ENCODE results near the gene TTC21A.

TTC21A gene

DNA sequence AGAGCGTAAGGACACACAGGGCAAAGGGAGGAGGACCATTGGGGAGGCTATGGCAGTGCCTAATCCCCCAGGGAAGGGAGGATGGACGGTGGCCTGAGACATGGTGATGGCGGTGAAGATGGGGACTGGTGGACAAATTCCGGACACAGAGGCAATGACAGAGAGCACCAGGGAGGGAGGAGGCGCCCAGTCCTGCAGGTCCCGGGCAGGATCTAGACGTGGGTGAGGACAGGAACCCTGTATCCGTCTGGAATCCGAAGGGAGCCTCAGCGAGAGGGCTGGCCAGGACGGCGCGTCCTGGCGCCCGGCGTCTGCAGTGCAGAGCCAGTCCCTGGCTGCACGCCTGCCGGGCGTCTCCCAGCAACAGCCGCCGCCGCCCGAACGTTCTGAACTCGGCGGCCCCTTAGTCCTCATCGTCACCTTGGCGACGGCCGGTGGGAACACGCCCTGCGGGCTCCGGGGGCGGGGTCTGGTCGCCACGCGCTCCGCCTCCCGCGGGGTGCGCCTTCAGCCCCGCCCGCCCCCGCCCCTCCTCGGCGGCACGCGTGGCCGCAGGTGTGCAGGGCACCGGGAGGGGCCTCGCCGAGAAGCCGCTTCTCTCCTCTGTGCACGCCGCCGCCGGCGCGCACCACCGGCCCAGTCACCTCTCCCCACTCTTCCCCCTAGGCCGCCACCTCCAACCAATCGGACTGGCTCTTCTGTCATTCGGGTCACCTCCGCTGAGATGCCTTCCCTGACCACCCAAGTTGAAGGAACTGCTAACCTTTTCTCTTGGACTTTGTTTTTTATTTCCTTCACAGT, 73.3 kb downstream of the TTC21A start:
- no peak overlapping the region for H3K4ac ChIP-seq (ENCODE audit: low read length)
- H3K4me3 ChIP-seq (ENCODE audit: low read length in 2 of 2): peak overlapping the region; percentile 33 to 78
- peak overlapping the region; percentile 94 for H2BK15ac ChIP-seq (ENCODE audit: low read length)
- H3K4me1 ChIP-seq (ENCODE audit: control insufficient read depth in 2 of 2, insufficient read depth in 1 of 2, low read depth in 1 of 2, low read length in 2 of 2): peaks cover 12 to 16% of the 10 kb centered on the region in 2 donors
- peak; percentile 86 for DNase-seq (ENCODE audit: low spot score)
- no peak overlapping the region for H2BK120ac ChIP-seq (ENCODE audit: low read depth, low read length)
- H3K18ac ChIP-seq (ENCODE audit: low read length): peak overlapping the region; percentile 87
- H4K8ac ChIP-seq (ENCODE audit: low read depth, low read length): no peak overlapping the region
- peak overlapping the region; percentile 71 for H3K4me2 ChIP-seq (ENCODE audit: insufficient read depth, low read length, poor library complexity, severe bottlenecking)
- H3K79me1 ChIP-seq (ENCODE audit: low read depth, low read length): no peaks in the 10 kb centered on the region
- H3K14ac ChIP-seq (ENCODE audit: low read length): no peak overlapping the region
- peak overlapping the region; percentile 83 for H2AFZ ChIP-seq (ENCODE audit: low read length)
- no peak overlapping the region for H3K27ac ChIP-seq (replicated peaks; ENCODE audit: low read length)
- peak overlapping the region; percentile 90 for H3K9ac ChIP-seq (ENCODE audit: low read depth, low read length, poor library complexity)
- H2AK5ac ChIP-seq (ENCODE audit: low read depth, low read length): peak overlapping the region; percentile 54
- peak overlapping the region; percentile 15 for H2BK5ac ChIP-seq (ENCODE audit: low read length)
- peaks cover 0 to 12% (median 0%) of the 10 kb centered on the region in 3 experiments for H3K27me3 ChIP-seq (ENCODE audit: control insufficient read depth in 3 of 3, insufficient read depth in 3 of 3, low read depth in 1 of 3, low read length in 3 of 3)
- peak overlapping the region; percentile 25 for H3K23ac ChIP-seq (ENCODE audit: low read depth, low read length, poor library complexity)
- no peaks in the 10 kb centered on the region for H3K36me3 ChIP-seq (replicated peaks in 1 of 2; ENCODE audit: control insufficient read depth in 2 of 2, insufficient read depth in 2 of 2, low read length in 2 of 2)
- no CpG with 5 or more reads among the region's 64 CpGs for WGBS, 2 donors (ENCODE audit: extremely low coverage in 2 of 2, insufficient read length in 2 of 2, insufficient replicate concordance in 1 of 2)
- H2BK12ac ChIP-seq (ENCODE audit: low read length): peak overlapping the region; percentile 47
- H4K91ac ChIP-seq (ENCODE audit: low read depth, low read length, poor library complexity): peak overlapping the region; percentile 57
- H3K9me3 ChIP-seq (replicated peaks in 1 of 2; ENCODE audit: control insufficient read depth in 2 of 2, insufficient read depth in 1 of 2, low read depth in 1 of 2, low read length in 2 of 2): no peaks in the 10 kb centered on the region

DNA sequence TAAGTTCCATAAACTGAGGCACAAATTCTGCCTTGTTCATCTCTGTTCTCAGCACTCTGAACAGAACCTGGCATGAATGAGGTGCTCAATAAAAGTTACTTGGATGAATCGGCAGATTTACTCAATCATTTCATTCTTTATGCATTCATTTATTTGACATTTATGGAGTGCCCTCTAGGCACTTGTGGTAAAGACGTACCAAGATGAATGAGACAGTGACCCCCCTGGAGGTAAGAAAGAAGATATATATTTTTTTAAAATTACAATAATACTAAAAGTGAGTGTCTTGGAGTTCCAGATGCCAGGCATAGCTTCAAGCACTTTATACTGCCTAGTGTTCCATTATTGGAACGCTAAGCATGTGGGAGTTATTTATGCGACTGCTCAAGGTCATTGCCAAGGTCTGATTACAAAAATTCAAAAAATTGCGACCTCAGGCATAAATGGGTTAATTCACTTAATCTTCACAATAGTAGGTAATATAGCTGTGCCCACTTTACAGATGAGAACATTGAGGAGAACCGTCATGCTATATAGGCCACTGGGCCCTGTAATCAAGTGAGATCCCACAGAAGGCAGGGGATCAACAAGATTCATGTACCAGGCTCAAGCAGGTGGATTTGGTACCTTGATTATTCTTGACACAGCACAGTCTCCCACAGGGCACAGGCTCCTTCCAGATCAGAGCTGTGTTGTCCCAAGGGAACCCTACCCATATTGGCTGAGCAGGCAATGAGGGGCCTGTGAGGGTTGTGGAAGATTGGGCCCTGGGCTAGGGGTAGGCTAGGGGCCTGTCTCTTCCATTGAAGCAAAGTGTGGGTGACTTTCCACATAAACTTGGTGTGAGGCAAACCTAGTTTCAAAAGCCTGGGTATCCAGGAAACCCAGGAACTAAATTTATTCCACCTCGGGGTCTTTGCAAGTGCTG, 74.2 kb downstream of the TTC21A start:
- no peak overlapping the region for H4K91ac ChIP-seq (ENCODE audit: low read depth, low read length, poor library complexity)
- H3K9me3 ChIP-seq (replicated peaks in 1 of 2; ENCODE audit: control insufficient read depth in 2 of 2, insufficient read depth in 1 of 2, low read depth in 1 of 2, low read length in 2 of 2): no peaks in the 10 kb centered on the region
- no peak overlapping the region for H2BK5ac ChIP-seq (ENCODE audit: low read length)
- H3K18ac ChIP-seq (ENCODE audit: low read length): no peak overlapping the region
- H3K79me1 ChIP-seq (ENCODE audit: low read depth, low read length): no peaks in the 10 kb centered on the region
- H3K27me3 ChIP-seq (ENCODE audit: control insufficient read depth in 3 of 3, insufficient read depth in 3 of 3, low read depth in 1 of 3, low read length in 3 of 3): peaks cover 0 to 9% (median 0%) of the 10 kb centered on the region in 3 experiments
- H3K4ac ChIP-seq (ENCODE audit: low read length): no peak overlapping the region
- H3K27ac ChIP-seq (replicated peaks; ENCODE audit: low read length): no peak overlapping the region
- H3K4me3 ChIP-seq (ENCODE audit: low read length in 2 of 2): no peak overlapping the region
- DNase-seq (ENCODE audit: low spot score): no peak
- no peak overlapping the region for H2BK12ac ChIP-seq (ENCODE audit: low read length)
- no peak overlapping the region for H3K14ac ChIP-seq (ENCODE audit: low read length)
- no peak overlapping the region for H2BK120ac ChIP-seq (ENCODE audit: low read depth, low read length)
- no peak overlapping the region for H3K23ac ChIP-seq (ENCODE audit: low read depth, low read length, poor library complexity)
- H4K8ac ChIP-seq (ENCODE audit: low read depth, low read length): no peak overlapping the region
- H2BK15ac ChIP-seq (ENCODE audit: low read length): no peak overlapping the region
- H3K9ac ChIP-seq (ENCODE audit: low read depth, low read length, poor library complexity): no peak overlapping the region
- WGBS, 2 donors (ENCODE audit: extremely low coverage in 2 of 2, insufficient read length in 2 of 2, insufficient replicate concordance in 1 of 2): no CpG with 5 or more reads among the region's 7 CpGs
- H3K4me1 ChIP-seq (ENCODE audit: control insufficient read depth in 2 of 2, insufficient read depth in 1 of 2, low read depth in 1 of 2, low read length in 2 of 2): peaks cover 12 to 16% of the 10 kb centered on the region in 2 donors
- no peak overlapping the region for H2AK5ac ChIP-seq (ENCODE audit: low read depth, low read length)
- H3K4me2 ChIP-seq (ENCODE audit: insufficient read depth, low read length, poor library complexity, severe bottlenecking): no peak overlapping the region
- H3K36me3 ChIP-seq (replicated peaks in 1 of 2; ENCODE audit: control insufficient read depth in 2 of 2, insufficient read depth in 2 of 2, low read length in 2 of 2): no peaks in the 10 kb centered on the region
- no peak overlapping the region for H2AFZ ChIP-seq (ENCODE audit: low read length)

DNA sequence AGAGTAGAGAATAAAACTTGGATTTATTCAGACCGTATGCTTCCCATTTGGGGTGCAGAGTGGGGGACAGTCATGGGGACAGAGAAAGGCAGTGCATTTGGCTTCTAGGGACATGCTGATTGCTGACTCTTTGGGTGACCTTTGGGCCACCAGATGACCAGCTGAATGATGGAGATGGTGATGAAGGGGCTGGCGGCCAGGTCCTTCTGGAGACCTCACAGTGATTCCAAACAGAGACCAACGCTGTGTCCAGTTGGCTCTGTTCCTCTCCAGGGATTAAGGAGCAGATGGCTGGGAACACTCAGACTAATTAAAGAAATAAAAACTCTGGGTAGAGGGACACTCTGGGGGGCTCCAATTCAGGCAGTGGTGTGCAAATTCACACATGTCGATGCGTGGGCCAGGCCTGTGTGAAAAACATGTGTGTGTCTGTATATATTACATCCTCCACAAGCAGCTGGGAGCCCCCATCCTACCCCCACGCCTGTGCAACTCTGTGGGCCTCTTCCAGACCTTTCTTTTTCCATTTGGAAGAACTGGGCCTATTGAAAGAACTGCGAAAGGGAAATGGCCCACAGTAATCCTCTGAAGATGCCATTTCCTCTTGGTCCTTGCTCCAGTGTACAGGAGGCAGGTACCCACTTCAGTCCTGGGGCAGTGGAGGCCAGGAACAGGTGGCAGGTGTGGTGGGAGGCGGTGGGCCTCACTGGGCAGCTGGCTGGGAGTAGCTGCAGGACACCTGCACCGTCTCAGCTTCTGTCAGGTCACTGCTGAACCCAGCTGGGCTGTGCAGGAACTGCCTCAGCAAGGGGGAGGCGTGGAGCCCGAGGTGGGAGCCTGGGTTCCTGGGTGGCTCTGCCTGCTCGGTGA, 76.0 kb downstream of the TTC21A start:
- Histone ChIP-seq H3K4me1 (ENCODE audit: control insufficient read depth in 2 of 2, insufficient read depth in 1 of 2, low read depth in 1 of 2, low read length in 2 of 2) (peaks cover 10 to 11% of the 10 kb centered on the region in 2 donors), H2BK5ac (ENCODE audit: low read length) (peak overlapping the region; percentile 79), H2BK120ac (ENCODE audit: low read depth, low read length) (no peak overlapping the region), H3K79me1 (ENCODE audit: low read depth, low read length) (no peaks in the 10 kb centered on the region), H2AFZ (ENCODE audit: low read length) (no peak overlapping the region), H3K18ac (ENCODE audit: low read length) (no peak overlapping the region), H4K8ac (ENCODE audit: low read depth, low read length) (no peak overlapping the region), H3K27ac (replicated peaks; ENCODE audit: low read length) (no peak overlapping the region), H3K4me2 (ENCODE audit: insufficient read depth, low read length, poor library complexity, severe bottlenecking) (no peak overlapping the region), H3K14ac (ENCODE audit: low read length) (no peak overlapping the region), H2AK5ac (ENCODE audit: low read depth, low read length) (peak overlapping the region; percentile 65), H3K36me3 (replicated peaks in 1 of 2; ENCODE audit: control insufficient read depth in 2 of 2, insufficient read depth in 2 of 2, low read length in 2 of 2) (no peaks in the 10 kb centered on the region), H3K9ac (ENCODE audit: low read depth, low read length, poor library complexity) (no peak overlapping the region), H3K27me3 (ENCODE audit: control insufficient read depth in 3 of 3, insufficient read depth in 3 of 3, low read depth in 1 of 3, low read length in 3 of 3) (peaks cover 0 to 9% (median 0%) of the 10 kb centered on the region in 3 experiments), H3K4ac (ENCODE audit: low read length) (no peak overlapping the region), H3K9me3 (replicated peaks in 1 of 2; ENCODE audit: control insufficient read depth in 2 of 2, insufficient read depth in 1 of 2, low read depth in 1 of 2, low read length in 2 of 2) (no peaks in the 10 kb centered on the region), H3K4me3 (ENCODE audit: low read length in 2 of 2) (no peak overlapping the region), H4K91ac (ENCODE audit: low read depth, low read length, poor library complexity) (no peak overlapping the region), H2BK12ac (ENCODE audit: low read length) (peak overlapping the region; percentile 44), H2BK15ac (ENCODE audit: low read length) (peak overlapping the region; percentile 88), H3K23ac (ENCODE audit: low read depth, low read length, poor library complexity) (peak overlapping the region; percentile 70)
- no CpG with 5 or more reads among the region's 12 CpGs for WGBS, 2 donors (ENCODE audit: extremely low coverage in 2 of 2, insufficient read length in 2 of 2, insufficient replicate concordance in 1 of 2)
- DNase-seq (ENCODE audit: low spot score): no peak
